IPS DF 4.7 (cell line): Measurements from ENCODE around the gene EHMT1.

ENCODE experiments used
- DNase-seq: peaks from one replicate; pipeline ENCODE4 v3.0.0-alpha.2; 2013; ENCODE audit warnings: low spot score; ENCODE audit errors: extremely low read depth

The EHMT1 gene

DNA sequence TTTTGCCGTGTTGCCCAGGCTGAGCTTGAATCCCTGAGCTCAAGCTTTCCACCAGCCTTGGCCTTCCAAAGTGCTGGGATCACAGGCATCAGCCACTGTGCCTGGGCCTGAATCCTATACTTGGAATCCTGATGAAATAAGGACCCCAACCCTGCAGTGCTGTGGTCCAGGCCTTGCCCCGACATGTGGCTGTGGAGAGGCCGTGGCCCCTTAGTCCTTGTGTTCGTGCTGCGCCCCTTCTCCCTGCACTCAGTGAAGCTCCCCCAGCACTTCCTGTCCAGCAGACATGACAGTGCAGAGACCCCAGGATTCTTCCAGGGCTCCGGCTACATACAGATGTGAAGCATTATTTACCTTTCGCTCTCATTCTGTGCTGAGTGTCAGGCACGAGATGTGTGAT lies 52.9 kb downstream of the EHMT1 start:
- DNase-seq = no peak

DNA sequence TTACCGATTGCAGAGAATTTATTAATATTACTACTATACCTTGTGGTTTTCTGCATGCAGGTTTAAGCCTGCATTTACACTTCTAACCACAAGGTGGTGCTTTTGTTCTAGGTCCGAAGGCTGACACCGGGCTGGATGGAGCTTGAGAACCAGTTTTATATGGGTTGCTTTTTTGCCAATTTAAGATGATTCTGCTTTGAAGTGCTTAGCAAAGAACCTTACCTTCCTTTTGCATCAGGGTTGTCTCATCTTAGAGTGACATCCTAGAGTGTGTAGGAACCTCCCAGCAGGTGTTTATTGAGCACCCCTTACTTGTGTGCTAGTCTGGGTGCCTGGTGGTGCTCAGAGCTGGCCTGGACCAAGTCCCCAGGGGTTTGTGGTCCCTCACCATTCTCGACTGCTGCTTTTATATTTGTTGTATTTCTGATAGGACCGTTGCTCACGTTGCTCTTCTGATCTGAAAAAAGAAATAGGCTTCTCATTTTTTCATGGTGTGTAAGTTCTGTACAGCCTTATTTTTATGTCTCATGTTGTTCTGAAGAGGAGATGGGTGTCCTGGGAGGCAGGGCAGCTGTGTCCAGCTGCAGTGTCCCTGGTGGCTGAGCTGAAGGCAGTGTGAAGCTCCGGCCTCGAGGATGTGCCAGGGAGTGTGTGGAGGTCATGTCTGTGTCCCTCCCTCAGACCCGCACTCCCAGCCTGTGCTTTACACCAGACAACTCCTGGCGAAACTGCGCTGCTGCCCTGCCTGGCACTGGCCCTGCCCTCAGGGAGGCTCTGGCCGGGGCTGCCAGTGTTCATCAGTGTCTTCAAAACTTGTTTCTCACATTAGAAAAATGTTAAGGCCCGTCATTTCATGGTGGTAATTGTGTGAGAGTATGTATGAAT lies 54.3 kb downstream of the EHMT1 start:
- DNase-seq = no peak

DNA sequence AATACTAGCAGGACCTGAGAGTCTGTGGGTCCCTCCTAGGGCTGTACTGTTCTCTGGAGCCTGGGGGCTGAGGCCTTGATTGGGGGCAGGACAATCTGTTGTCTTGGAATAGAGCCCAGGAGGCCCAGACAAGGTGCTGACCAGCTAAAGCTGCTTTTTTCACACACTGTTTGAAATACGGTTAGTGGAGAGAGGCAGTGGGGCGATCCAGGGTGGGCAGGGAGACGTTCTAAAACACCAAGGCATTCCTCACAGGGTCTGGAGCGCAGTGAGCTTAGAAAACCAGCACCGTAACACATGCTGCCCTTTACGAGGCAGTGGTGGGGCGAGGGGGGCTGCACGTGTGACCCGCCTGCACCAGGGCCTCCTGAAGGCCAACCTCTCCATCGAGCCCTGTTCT lies 55.1 kb downstream of the EHMT1 start:
- DNase-seq = no peak

DNA sequence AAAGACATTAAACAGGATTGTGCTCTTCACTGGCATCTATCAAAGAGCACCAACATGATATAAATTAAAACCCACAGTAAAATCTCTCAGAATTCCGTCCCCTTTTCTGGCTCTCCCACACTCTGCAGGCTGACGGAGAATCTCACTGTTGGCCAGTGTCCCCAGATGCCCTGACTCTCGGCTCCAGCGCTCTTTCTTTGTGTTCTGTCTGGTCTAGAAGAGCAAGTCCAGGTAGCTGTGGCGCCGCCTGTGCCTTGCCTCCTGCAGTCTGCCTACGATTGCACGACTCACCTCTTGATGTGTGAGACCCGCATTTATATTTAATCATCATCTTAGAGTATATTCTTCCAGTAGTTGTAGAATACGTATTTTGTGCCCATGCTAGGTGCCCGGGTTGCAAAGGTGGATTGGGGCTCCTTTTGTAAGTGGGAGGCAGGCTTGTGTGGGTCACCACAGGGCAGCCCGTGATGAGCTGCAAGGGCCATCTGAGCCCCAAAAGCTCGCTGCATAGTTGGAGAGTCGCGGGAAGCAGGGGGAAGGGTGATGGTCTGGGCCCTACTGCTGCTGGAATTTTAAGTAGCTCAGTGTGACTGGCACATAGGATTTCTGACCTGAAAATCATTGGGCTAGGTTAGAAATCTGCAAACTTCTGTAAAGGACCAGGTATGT lies 55.6 kb downstream of the EHMT1 start:
- no peak for DNase-seq

DNA sequence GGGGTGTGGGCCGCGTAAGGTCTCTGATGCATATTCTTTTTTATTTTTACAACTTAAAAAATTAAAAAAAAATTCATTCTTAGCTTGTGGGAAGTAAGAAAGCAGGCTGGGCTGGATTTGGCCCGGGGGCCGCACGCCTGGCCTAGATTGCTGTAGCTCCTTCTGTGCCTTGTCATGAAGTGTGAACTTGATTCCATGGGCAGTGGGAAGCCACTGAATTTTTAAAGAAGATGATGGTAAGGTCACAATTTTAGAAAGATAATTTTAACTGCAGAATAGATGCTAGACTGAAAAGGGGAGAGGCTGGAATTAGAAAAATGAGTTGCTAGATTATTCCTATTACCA lies 56.1 kb downstream of the EHMT1 start:
- DNase-seq = no peak

DNA sequence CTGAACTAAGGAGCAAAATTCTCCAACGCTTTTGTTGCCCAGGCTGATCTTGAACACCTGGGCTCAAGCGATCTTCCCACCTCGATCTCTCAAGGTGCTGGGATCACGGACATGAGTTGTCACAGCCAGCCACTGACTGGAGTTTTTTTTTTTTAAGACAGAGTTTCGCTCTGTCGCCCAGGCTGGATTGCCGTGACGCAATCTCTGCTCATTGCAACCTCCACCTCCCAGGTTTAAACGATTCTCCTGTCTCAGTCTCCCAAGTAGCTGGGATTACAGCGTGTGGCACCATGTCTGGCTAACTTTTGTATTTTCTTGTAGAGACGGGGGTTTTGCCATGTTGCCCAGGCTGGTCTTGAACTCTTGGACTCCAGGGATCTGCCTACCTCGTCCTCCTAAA lies 58.2 kb downstream of the EHMT1 start:
- DNase-seq = no peak

DNA sequence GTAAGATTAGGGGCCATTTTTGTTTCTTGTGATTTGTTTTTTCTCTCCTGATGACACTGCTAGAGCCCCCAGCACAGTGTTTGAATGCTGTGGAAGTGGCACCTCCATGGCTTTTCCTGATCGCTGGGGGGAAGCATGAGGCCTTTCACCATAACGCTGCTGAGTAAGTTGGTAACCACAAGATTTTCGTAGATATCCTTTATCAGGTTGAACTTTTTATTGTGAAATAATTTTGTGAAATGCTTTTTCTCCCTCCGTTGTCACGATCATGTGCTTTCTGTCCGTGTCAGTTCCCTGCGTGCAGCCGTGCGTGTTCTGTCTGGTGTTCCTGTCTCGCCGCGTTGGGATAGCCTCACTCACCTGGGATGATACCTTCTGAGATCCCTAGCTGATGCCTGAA lies 59.4 kb downstream of the EHMT1 start:
- DNase-seq = no peak

DNA sequence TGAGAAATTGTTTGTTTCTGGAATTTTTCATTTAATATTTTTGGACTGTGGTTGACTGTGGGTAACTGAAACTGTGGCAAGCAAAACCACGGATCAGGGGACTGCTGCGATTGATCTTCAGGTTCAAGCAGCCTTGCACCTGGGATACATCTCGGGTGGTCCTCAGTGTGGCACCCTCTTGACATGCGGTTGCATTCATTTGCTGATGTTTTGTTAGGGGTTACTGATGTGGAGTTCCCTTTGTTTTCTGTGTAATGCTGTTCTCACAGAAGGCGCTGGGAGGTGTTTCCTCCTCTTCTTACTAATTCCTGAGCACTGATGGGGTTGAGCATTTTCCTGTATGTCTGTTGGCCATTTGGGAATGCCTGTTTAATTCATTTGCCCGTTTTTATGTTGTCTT lies 60.4 kb downstream of the EHMT1 start:
- no peak for DNase-seq

DNA sequence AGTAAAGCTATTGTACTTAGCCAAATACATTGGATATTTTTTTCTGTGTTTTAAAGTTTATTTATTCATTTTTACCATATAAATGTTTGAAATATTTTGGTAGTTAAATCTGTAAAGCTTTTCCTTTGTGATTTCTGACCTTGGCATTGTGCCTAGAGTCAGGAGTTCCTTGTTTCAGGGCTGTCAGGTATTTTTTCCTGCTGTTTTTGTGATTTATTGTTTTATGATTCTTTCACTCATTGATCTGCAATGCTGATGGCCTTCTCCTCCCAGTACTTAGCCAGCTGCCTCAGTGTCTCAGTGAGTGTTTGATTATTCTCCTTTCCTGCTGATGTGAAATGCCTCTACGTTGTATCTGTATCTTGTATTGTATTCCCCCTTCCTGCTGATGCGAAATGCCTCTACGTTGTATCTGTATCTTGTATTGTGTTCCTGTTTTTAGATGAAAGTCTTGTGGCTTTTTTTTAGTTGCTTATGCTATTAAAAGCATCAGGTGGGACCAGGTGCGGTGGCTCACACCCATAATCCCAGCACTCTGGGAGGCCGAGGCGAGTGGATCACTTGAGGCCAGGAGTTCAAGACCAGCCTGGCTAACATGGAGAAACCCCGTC lies 61.0 kb downstream of the EHMT1 start:
- DNase-seq = no peak

DNA sequence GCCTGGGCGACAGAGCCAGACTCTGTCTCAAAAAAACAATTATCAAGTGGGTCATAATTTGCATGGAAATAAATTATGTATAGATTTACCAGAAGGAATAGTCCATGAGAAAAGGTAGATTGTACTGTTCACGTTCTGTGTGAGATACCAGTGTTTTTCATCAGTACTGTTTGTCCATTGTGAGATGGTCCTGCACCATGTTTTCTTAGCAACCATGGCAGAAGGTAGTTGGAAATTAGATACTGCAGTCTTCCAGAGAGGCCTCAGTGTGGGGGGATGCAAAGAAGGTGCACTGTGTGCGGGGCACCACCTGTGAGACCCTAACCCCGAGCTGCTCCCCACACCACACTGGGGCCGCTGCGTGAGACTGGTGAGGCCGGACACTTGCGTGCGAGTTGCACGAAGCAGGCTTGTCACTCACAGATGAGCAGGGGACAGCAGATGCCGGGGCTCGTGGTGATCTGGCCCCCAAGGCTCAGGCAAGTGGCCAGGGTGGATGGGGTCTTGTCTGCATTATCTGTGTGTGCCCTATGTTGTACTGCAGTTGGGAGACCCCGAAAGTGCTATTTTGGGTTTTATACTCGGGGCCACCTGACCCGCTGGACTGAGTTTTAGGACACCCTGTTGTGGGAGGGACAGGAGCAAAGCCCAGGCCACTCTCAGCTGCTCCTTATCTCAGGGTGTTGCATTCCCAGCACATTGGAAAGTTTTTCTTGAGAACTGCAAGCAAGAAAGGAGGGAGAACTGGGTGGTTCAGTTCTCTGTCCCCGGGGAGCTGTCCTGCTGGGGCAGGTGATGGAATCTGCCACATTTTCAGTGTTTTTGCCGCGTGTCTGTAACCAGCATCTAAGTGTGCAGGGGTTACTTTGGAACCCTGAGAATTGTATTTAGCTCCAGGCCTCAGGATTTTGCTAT lies 61.9 kb downstream of the EHMT1 start:
- no peak for DNase-seq

DNA sequence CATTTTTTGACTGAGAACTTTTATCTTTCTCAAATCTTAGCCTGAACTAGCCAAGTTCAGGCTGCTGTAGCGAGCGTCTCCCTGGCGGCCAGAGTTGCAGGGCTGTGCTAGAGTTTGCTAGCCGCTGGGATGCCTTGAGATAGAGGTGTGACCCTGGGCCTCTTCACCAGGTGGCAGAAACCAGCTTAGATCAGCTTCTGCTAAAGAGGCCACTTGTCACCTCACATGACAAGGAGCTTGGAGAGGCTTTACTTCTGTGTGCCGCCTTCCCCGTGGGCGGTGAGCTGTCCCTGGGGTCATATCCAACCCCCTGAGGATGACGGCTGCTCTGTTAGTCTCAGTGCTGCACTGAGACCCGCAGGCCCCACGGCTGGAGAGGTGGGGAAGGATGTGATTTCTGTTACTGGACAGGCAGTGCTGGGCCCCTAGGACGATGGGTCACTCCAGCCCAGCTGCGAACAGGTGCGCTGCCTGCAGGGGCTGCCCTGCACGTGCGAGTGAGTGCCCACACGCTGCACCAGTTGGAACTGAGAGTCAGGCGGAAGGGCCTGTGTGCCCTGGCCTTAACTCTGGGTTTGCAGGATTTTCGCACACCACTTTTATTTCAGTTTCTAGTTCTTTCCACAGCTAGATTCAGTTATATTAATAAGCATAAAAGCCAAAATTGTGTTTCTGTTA lies 63.8 kb downstream of the EHMT1 start:
- no peak for DNase-seq

DNA sequence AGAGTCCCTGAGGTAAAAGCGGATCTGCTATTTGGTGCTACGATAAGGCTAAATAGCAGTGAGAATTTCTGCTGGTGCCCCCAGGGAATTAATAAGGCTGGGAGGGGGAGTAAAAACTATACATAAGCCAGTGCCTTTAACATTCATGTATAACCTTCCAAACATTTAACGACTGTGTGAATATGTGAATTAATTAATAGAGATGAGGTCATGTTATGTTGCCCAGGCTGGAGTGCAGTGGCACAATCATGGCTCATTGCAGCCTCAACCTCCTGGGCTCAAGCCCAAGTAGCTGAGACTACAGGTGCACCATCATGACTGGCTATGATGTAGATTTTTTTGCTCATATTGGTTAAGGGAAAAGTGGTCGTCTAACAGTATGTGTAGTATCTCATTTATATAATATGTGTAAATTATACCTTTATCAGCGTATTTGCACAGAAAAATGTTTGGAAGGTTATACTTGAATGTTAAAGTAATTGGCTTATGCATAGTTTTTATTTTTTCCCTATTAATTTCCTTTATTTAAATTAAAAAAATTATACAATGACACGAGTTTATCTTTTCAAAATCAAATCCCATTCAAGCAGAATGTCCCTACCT lies 64.6 kb downstream of the EHMT1 start:
- DNase-seq = no peak

DNA sequence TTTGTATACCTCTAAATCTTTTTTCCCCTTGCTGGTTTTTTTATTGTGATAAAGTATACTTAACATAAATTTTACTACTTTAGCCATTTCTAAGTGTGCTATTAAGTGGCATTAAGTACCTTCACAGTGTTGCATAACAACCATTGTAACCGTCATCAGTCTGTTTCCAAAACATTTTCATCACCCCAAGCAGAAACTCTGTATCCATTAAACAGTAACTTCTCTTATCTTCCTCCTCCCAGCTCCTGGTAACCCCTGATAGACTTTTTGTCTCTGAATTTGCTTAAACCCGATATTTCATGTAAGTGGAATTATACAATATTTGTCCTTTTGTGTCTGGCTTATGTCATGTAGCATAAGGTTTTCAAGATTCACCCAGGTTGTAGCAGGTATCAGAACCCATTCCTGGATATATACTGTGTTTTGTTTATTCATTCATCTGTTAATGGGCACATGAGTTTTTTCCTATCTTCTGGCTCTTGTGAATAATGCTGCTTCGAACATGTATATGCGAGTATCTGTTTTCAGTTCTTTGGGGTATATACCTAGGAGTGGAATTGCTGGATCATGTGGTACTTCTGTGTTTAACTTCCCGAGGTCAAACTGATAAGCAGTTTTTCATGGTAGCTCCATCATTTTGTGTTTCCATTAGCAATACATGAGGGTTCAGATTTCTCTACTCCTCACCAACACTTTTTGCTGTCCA lies 66.4 kb downstream of the EHMT1 start:
- DNase-seq = no peak

DNA sequence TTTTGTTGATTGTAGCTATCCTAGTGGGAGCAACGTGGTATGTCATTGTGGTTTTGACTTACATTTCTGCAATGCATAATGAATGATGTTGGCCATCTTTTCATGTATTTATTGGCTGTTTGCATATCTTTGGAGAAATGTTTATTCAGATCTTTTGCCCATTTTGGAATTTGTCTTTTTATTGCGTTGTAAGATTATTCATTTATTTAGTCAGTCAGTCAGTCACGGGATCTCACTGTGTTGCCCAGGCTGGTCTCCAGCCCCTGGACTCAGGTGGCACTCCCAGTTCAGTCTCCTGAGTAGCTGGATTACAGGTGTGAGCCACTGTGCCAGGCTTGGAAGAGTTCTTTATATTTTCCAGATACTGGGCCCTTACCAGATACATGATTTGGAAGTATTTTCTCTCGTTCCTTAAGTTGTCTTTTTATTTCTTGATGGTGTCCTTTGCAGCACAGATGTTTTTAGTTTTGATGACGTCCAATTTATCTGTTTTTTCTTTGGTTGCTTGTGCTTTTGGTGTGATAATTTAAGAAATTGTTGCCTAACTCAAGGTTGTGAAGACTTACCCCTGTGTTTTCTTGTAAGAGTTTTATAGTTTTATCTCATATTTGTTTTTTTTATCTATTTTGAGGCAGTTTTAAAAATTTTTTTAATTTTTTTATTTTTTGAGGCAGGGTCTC lies 67.1 kb downstream of the EHMT1 start:
- no peak for DNase-seq

DNA sequence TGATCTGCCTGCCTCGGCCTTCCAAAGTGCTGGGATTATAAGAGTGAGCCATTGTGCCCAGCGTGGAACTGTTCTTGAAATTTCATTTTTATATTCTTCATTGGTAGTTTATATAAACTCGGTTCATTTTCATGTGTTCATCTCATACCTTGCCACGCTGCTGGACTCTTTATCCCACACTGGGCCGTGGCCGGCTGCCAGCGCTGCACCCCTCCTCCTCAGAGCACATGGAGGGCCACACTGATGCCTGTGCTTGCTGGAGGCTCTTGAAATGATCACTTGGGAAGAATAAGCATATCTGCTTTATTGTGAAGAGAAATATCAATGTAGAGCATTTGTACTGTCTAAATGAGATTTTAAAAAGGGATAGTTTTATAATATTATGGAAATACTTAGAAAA lies 69.5 kb downstream of the EHMT1 start:
- no peak for DNase-seq

DNA sequence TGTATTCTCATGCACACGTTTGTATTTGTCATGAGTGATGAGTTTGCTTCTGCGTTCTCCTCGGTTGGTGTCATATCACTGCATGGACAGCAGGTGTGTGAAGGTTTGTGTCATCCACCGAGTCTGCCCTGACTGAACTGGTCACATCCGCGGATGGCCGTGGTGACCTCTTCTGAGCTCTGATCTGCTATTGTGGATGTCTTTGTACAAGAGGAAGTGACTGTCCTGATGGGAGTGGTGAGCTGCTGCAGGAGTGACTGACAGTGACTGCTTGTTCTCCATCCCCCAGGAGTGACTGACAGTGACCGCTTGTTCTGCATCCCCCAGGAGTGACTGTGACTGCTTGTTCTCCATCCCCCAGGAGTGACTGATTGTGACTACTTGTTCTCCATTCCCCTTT lies 69.9 kb downstream of the EHMT1 start:
- no peak for DNase-seq

DNA sequence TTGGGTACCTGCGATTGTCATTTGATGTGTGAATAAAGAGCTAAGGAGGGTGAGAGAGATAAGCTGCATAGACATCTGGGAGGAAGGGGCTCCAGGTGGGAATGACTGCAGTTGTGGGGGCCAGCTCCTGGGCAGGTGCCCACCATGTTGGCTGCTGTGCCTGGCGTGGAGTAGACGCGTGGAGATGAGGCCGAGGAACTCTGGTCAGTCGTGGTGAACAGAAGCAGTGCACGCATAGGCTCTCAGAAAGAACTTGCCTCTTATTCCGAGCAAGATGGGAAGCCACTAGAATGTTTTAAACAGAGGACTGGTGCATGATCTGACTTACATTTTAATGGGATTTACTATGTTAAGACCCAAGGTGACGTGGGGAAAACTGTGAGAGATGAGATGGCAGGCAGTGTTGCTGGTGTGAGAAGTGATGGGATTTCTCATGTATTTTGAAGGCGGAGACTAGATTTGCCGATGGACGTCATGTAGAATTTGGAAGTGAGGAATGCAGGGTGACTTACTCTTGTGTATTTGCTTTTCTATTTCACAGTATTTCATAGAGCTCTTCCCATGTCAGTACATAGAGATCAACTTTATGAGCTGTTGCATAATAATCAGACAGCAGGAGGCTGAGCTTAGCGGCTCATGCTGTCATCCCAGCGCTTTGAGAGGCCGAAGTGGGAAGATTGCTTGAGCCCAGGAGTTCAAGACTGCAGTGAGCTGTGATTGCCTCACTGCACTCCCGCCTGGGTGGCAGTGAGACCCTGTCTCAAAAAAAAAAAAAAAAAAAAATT lies 71.1 kb downstream of the EHMT1 start:
- DNase-seq = no peak

DNA sequence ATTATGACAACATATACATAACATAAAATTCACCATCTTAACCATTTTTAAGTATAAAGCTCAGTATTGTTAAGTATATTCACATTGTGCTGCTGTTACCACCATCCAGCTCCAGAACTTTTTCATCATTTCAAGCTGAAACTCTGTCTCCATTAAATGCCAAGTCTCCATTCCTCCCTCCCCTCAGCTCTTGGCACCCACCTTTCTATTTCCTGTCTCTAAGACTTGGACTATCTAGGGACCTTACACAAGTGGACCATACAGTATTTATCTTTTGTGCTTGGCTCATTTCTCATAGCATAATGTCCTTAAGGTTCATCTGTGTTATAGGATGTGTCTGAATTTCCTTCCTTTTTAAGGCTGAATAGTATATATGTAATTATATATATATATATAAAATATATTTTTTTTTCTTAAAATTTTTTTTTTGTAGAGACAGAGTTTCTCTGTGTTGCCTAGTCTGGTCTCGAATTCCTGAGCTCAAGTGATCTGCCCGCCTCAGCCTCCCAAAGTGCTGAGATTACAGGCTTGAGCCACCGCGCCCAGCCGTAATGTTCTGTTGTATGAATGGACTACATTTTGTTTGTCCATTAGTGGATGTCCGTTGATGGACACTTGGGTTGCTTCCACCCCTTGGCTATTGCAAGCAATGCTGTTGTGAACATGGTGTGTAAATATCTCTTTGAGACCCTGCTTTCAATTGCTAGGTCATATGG lies 72.3 kb downstream of the EHMT1 start:
- no peak for DNase-seq
